Neural progenitor cell (in vitro differentiated cells): Measurements from ENCODE around the gene TSSK2. TPM values are rescaled to one million over a fixed set of nuclear protein-coding genes. Genes with fewer than 3 reads are reported as not detected.
A peak's percentile ranks its signal among the peaks of the same experiment; 100 is the strongest.

Source experiments
- DNase-seq: peaks from one replicate; pipeline ENCODE4 v3.0.0-alpha.2; 2016; ENCODE audit warnings: low spot score
- H2AFZ ChIP-seq: fragments of 200-600 bp; sonication (generic); replicated peaks from 2 replicates; pipeline ENCODE4 v1.6.1; 2016; ENCODE audit warnings: antibody characterized with exemption
- H3F3A ChIP-seq: fragments of 200-600 bp; sonication (generic); 2 replicates; pipeline ENCODE4 v1.6.1; 2016; ENCODE audit warnings: antibody characterized with exemption, low read depth
- H3K27ac ChIP-seq: fragments of 200-600 bp; sonication (generic); 2 replicates; pipeline ENCODE4 v1.5.1; 2016; ENCODE audit warnings: mild to moderate bottlenecking
- H3K27me3 ChIP-seq: fragments of 200-600 bp; sonication (generic); 2 replicates; pipeline ENCODE4 v1.6.1; 2016; ENCODE audit warnings: mild to moderate bottlenecking, moderate library complexity
- H3K36me3 ChIP-seq: fragments of 200-600 bp; sonication (generic); 2 replicates; pipeline ENCODE4 v1.5.1; 2016
- H3K4me1 ChIP-seq: fragments of 200-600 bp; sonication (generic); 2 replicates; pipeline ENCODE4 v1.6.1; 2016; ENCODE audit warnings: mixed run types
- H3K4me2 ChIP-seq: fragments of 200-600 bp; sonication (generic); 2 replicates; pipeline ENCODE4 v1.6.1; 2016
- H3K4me3 ChIP-seq: fragments of 200-600 bp; sonication (generic); 2 replicates; pipeline ENCODE4 v1.5.1; 2016
- H3K79me2 ChIP-seq: fragments of 200-600 bp; sonication (generic); 2 replicates; pipeline ENCODE4 v1.6.1; 2016; ENCODE audit warnings: low read depth
- H3K9ac ChIP-seq: fragments of 200-600 bp; sonication (generic); 2 replicates; pipeline ENCODE4 v1.6.1; 2016
- H3K9me3 ChIP-seq: fragments of 200-600 bp; sonication (generic); 2 replicates; pipeline ENCODE4 v1.5.1; 2016; ENCODE audit warnings: low read depth
- H4K20me1 ChIP-seq: fragments of 200-600 bp; sonication (generic); 2 replicates; pipeline ENCODE4 v1.6.1; 2016; ENCODE audit warnings: low read depth
- H3K27ac Mint-ChIP-seq: 3 replicates; pipeline ENCODE4 v1.8.0; 2021; ENCODE audit warnings: mixed read lengths
- H3K27me3 Mint-ChIP-seq: 2 replicates; pipeline ENCODE4 v1.8.0; 2022; ENCODE audit warnings: low read depth, mild to moderate bottlenecking, inconsistent platforms, moderate library complexity, mixed read lengths; ENCODE audit not compliant: insufficient read depth
- H3K36me3 Mint-ChIP-seq: 3 replicates; pipeline ENCODE4 v1.8.0; 2021; ENCODE audit warnings: mixed read lengths
- H3K4me1 Mint-ChIP-seq: 3 replicates; pipeline ENCODE4 v1.8.0; 2021; ENCODE audit warnings: mixed read lengths
- H3K4me3 Mint-ChIP-seq: 3 replicates; pipeline ENCODE4 v1.8.0; 2021; ENCODE audit warnings: mild to moderate bottlenecking, moderate library complexity, mixed read lengths
- H3K9me3 Mint-ChIP-seq: 3 replicates; pipeline ENCODE4 v1.8.0; 2020; ENCODE audit warnings: mixed read lengths
- EZH2 ChIP-seq: fragments of 200-600 bp; sonication (generic); IDR thresholded peaks from 2 replicates; pipeline ENCODE4 v1.6.1; 2017; ENCODE audit warnings: antibody characterized with exemption, mild to moderate bottlenecking, moderate library complexity
- EZH2phosphoT487 ChIP-seq: fragments of 200-600 bp; sonication (generic); IDR thresholded peaks from 2 replicates; pipeline ENCODE4 v1.6.1; 2017; ENCODE audit warnings: antibody characterized with exemption
- total RNA-seq: library from RNA; depleted of rRNA; stranded (reverse); fragments of >200 nt; gene quantifications from 2 replicates; pipeline ENCODE4 v1.2.3, GENCODE V29; 2015; ENCODE audit warnings: low replicate concordance
- TF ChIP-seq, protein P1 (sequence below): fragments of 200-600 bp; sonication (generic); IDR thresholded peaks from 2 replicates; pipeline ENCODE4 v1.5.1; 2017; ENCODE audit warnings: antibody characterized with exemption, mild to moderate bottlenecking

The TSSK2 gene
- total RNA-seq, 1 donor from 2014 or later = not detected

GRCh38 chr22:19103880-19104821, 27.0 kb upstream of the TSSK2 start:
- TF ChIP-seq, protein P1, sequence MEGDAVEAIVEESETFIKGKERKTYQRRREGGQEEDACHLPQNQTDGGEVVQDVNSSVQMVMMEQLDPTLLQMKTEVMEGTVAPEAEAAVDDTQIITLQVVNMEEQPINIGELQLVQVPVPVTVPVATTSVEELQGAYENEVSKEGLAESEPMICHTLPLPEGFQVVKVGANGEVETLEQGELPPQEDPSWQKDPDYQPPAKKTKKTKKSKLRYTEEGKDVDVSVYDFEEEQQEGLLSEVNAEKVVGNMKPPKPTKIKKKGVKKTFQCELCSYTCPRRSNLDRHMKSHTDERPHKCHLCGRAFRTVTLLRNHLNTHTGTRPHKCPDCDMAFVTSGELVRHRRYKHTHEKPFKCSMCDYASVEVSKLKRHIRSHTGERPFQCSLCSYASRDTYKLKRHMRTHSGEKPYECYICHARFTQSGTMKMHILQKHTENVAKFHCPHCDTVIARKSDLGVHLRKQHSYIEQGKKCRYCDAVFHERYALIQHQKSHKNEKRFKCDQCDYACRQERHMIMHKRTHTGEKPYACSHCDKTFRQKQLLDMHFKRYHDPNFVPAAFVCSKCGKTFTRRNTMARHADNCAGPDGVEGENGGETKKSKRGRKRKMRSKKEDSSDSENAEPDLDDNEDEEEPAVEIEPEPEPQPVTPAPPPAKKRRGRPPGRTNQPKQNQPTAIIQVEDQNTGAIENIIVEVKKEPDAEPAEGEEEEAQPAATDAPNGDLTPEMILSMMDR = no peak
- no peak for TF ChIP-seq EZH2
- TF ChIP-seq EZH2phosphoT487 = no peak
- no peak overlapping the region for H3K4me3 Mint-ChIP-seq
- H3K27me3 Mint-ChIP-seq = peaks cover 2% of the 10 kb centered on the region
- peaks cover 4% of the 10 kb centered on the region for H3K9me3 Mint-ChIP-seq
- Histone ChIP-seq H2AFZ (no peak overlapping the region), H3K27me3 (no peaks in the 10 kb centered on the region), H3F3A (no peaks in the 10 kb centered on the region), H4K20me1 (peaks cover 68% of the 10 kb centered on the region), H3K36me3 (no peaks in the 10 kb centered on the region), H3K4me2 (no peak overlapping the region), H3K27ac (no peak overlapping the region), H3K4me1 (no peaks in the 10 kb centered on the region), H3K9ac (no peak overlapping the region), H3K4me3 (no peak overlapping the region), H3K9me3 (no peaks in the 10 kb centered on the region), H3K79me2 (peaks cover 98% of the 10 kb centered on the region)
- no peak for DNase-seq
- H3K27ac Mint-ChIP-seq = peak overlapping the region; percentile 55
- peaks cover 12% of the 10 kb centered on the region for H3K36me3 Mint-ChIP-seq
- H3K4me1 Mint-ChIP-seq = peaks cover 23% of the 10 kb centered on the region

DNA sequence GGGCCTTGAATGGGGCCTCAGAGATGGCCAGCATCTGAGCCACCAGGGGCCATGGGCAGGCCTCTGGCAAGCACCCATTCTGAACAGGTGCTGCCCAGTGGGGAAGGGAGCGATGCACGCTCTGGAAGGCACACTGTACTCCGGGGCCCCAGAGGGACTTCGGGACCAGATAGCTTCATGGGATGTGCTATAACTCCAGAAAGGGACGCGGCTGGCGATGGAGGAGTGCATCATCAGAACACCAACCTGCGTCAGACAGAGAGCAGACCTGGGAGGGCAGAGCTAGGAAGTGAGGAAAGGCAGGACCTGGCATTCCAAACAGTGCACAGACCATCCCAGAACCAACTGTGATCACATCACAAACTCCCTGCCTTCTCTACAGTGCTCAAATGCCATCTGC, 25.7 kb upstream of the TSSK2 start:
- TF ChIP-seq EZH2 (no peak), EZH2phosphoT487 (no peak)
- TF ChIP-seq, protein P1 = no peak
- Histone ChIP-seq H3K9me3 (no peaks in the 10 kb centered on the region), H3K4me3 (no peak overlapping the region), H3K27ac (no peak overlapping the region), H3K4me1 (peaks cover 7% of the 10 kb centered on the region), H3K79me2 (peaks cover 99% of the 10 kb centered on the region), H4K20me1 (peaks cover 73% of the 10 kb centered on the region), H3K9ac (no peak overlapping the region), H2AFZ (no peak overlapping the region), H3K4me2 (no peak overlapping the region), H3F3A (no peaks in the 10 kb centered on the region), H3K27me3 (no peaks in the 10 kb centered on the region), H3K36me3 (no peaks in the 10 kb centered on the region)
- no peak overlapping the region for H3K27ac Mint-ChIP-seq
- no peak overlapping the region for H3K4me3 Mint-ChIP-seq
- peaks cover 34% of the 10 kb centered on the region for H3K4me1 Mint-ChIP-seq
- H3K9me3 Mint-ChIP-seq = peaks cover 4% of the 10 kb centered on the region
- peaks cover 12% of the 10 kb centered on the region for H3K36me3 Mint-ChIP-seq
- H3K27me3 Mint-ChIP-seq = peaks cover 2% of the 10 kb centered on the region
- DNase-seq = no peak

DNA sequence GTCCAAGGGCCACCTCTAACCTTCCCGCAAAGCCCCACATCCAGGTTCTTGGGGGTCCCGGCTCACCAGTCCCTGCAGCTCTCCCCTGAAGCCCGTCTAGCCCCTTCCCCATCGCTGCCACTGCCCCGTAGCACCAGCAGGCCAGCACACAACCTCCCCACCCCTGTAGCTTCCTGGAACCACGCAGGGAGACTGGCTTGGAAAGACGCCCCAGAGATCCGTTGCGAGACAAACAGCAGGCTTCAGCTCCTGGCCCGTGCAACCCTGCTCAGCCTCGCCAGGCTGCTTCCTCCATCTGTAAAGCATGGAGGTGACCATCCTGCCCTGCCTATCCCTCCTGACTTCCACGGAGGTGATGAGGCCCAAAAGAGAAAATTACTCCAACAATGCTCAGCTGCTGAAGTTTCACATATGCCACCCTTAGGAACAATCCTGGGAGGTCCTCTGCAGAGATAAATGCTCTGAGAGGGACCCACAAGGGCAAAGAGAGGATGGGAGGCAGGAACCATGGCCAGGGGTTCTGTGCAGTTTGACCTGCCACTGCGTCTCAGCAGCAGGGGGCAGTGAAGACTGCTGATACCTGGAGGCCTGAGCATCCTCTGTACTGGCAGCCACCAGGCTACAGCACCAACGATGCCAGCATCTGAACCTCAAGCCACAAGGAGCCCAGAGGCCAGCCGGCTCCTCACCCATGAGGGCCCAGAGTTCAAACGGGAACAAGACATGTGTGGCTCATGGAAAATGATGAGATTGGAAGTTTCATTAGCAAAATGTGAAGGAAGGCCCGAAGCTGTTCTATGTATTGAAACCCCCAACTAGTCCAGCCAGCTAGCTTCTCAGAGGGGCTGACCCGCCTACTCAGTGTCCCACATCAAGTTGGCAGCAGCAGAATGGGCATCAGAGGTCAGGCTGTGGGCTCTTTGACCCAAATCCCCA, 25.0 kb upstream of the TSSK2 start:
- Mint-ChIP-seq H3K4me3 (no peak overlapping the region), H3K4me1 (peaks cover 39% of the 10 kb centered on the region), H3K36me3 (peaks cover 10% of the 10 kb centered on the region), H3K9me3 (peaks cover 4% of the 10 kb centered on the region), H3K27ac (peak overlapping the region; percentile 92), H3K27me3 (peaks cover 2% of the 10 kb centered on the region)
- Histone ChIP-seq H3K79me2 (peaks cover 99% of the 10 kb centered on the region), H3K4me3 (no peak overlapping the region), H2AFZ (no peak overlapping the region), H3K27me3 (no peaks in the 10 kb centered on the region), H3K9me3 (no peaks in the 10 kb centered on the region), H3K4me2 (no peak overlapping the region), H4K20me1 (peaks cover 80% of the 10 kb centered on the region), H3F3A (no peaks in the 10 kb centered on the region), H3K4me1 (peaks cover 13% of the 10 kb centered on the region), H3K36me3 (no peaks in the 10 kb centered on the region), H3K27ac (no peak overlapping the region), H3K9ac (no peak overlapping the region)
- TF ChIP-seq EZH2 = no peak
- TF ChIP-seq, protein P1 = peak; percentile 32
- DNase-seq = peak; percentile 47
